AG09319 (cell line): ENCODE measurements around the gene S100A5.

Experiments
- DNase-seq: peaks from one replicate; pipeline ENCODE4 v3.0.0-alpha.2; 2010; ENCODE audit warnings: low read depth; ENCODE audit errors: extremely low read depth
- TF ChIP-seq, protein P1 (sequence below): IDR thresholded peaks from 2 replicates; pipeline ENCODE4 v1.5.1; 2011; ENCODE audit warnings: low read depth, mild to moderate bottlenecking, inconsistent platforms, low read length, moderate library complexity

The S100A5 gene

DNA sequence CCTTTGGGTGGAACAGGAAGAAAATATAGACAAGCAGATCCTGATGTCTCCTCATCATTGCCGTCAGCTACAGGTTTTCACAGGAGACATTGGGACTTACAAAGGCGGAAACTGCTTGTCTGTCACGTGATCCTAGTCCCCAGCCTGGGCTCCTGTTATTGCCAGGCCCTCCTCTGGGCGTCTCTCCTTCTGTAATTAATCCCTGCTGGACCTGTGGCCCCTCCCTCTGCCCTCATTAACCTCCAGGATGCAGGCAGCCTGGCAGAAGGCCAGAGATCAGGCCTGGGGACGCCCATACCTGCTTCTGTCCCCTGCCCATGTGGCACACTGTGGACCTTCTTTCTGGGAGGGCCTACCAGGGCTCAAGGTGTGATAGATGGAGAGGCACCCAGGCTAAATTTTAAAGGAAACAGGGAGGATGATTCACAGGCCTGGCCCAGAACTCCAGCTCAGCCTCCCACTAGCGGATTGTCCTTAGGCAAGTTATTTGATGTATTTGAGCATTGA is 2.4 kb downstream of the S100A5 start:
- TF ChIP-seq, protein P1, sequence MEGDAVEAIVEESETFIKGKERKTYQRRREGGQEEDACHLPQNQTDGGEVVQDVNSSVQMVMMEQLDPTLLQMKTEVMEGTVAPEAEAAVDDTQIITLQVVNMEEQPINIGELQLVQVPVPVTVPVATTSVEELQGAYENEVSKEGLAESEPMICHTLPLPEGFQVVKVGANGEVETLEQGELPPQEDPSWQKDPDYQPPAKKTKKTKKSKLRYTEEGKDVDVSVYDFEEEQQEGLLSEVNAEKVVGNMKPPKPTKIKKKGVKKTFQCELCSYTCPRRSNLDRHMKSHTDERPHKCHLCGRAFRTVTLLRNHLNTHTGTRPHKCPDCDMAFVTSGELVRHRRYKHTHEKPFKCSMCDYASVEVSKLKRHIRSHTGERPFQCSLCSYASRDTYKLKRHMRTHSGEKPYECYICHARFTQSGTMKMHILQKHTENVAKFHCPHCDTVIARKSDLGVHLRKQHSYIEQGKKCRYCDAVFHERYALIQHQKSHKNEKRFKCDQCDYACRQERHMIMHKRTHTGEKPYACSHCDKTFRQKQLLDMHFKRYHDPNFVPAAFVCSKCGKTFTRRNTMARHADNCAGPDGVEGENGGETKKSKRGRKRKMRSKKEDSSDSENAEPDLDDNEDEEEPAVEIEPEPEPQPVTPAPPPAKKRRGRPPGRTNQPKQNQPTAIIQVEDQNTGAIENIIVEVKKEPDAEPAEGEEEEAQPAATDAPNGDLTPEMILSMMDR: peak; percentile 0; the same call in 1 of the 2 replicates
- no peak for DNase-seq

DNA sequence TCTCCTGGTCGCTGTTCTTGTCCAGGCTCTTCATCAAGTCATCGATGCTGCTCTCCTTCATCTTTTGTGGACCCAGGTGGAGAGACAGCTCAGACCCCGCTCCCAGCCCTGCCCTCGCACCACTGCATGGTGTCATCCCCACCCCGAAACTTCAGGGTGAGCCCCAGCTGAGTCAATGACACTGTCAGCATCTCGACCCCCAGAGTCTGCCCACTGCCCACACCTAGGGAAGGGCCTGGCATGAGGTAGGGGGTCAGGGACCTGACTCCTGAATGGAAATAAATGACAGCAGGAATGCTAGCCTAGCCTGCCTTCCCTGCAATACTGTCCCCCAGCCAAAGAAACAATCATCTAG is 3.4 kb downstream of the S100A5 start:
- TF ChIP-seq, protein P1: no peak
- no peak for DNase-seq

DNA sequence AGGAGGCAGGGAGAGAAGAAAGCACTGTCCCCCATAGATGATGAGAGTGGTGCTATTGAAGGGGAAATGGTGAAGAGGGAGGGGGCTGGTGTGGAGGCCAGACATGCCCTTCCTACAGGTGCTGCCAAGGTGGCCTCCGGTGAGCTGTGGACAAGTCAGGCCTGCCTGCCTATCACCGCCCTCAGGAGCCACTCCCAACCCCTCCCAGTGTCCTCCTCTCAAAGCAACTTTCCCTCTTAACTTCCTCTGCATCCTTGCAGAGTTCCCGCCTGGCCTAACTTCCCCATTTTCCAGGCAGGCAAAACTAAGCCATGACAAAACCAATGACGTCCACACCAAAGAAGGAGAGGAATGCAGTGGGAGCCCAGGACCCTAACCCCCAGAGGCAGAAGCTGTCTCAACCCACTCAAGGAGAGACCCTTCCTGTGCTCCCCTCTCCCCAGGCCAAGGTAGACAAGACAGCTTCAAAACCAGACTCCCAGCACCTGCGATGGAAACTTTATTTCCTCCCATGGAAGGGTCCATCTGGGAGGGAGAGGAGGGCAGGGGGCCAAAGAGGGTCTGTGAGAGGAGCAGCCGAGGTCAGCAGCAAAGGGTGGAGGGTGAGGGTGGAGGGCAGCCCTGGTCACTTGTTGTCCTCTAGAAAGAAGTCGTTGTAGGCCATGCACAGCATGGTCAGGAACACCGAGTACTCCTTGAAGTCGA is 3.9 kb downstream of the S100A5 start:
- TF ChIP-seq, protein P1: no peak
- no peak for DNase-seq

DNA sequence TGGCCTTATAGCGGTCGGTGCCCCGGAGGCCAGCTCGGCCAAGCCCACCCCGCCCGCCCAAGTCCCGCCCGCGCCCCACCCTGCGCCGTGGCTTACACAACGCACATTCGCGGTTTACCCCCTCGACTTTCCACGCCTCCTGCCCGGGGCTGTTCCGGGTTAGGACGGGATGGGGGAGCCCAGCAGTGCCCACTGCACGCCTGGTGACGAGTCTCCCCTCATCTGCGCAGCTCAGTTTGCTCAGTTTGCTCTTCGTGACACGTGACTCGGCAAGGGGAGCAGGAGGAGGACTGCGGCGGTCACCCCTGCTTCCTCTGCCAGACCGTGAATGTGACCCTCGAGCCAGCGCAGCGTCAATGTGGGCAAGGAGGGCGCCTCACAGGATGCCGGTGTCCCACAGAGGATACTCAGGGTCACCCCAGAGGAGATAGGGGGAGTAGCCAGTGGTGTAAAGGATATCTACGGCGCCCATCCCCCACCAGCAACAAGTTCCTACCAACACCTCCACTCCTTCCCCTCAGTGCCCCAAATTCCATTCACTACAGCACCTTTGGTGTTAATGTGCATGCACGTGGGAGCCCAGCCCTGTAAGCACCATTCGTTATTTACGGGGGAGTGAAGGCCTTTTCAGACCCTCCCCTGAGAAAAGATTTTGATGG is 4.6 kb downstream of the S100A5 start:
- TF ChIP-seq, protein P1: no peak
- DNase-seq: peak; percentile 88

DNA sequence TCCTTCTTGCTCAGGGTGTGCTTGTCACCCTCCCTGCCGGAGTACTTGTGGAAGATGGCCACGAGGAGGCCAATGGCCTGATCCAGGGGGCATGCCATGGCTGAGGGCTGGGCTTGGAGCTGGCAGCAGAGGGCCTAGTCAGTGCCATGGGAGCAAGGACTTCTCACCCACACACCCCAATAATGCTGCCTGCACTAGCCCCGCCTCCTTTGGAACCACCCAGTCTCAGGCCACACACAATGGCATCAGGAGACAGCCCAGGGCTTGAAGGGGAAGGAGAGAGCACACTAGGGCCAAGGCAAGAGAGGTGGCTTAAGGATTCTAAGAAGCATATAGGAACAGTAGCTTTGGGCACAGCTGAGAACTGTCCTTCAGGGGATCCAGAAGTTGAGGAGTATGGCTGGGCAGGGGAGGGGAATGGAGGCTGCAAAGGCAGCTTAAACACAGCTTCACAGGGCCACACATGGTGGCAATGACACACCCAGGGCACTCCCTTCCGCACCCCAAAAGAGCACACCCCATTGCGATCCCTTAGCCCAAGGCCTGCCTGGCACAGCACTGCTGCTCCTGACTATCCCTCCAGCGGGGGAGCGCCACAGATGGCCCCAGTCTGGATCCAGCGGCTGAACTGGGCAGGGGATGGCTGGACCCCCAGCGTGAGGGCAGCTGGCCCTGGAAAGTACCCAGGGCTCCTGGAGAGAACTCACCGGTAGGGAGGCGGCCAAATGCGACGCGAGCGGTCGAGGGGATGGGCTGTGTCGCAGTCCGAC is 5.3 kb downstream of the S100A5 start, which contains the start of gene S100A6:
Gene S100A6, minus strand, starts transcription at position 750 of the 770 bp plus-strand sequence. Its CDS starts 652 bp downstream, at position 98.
- TF ChIP-seq, protein P1: peak; percentile 10
- DNase-seq: no peak

DNA sequence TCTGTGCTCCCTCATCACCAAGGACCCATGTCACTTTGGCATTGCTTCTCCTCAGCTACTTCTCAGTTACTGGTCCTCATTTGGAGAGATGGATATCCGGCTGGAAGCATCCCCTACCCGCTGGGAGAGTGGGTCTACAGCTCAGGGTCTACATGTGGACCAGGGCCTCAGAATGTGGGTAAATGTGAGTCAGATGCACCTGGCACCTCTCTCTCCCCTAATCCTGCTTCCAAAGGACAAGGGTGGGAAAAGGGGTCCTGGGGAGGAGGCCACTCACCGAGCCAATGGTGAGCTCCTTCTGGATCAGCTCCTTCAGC is 5.9 kb downstream of the S100A5 start:
- no peak for DNase-seq
- TF ChIP-seq, protein P1: no peak
